ENCODE results near the gene TXNDC5.

- no peak for TF ChIP-seq CTCF (IDR thresholded peaks at IDR 0.05; ENCODE audit: low read length)
- TF ChIP-seq EZH2 (optimal IDR thresholded peaks at IDR 0.05; ENCODE audit: low read depth, low read length): no peak
- no peak for TF ChIP-seq EZH2phosphoT487 (IDR thresholded peaks at IDR 0.05; ENCODE audit: low read length)
Measured at GRCh38 chr6:7901056-7901455, 9.5 kb downstream of the TXNDC5 start.

Data from MM.1S (cell line).